Measurements from ENCODE around the gene MED27.

DNA sequence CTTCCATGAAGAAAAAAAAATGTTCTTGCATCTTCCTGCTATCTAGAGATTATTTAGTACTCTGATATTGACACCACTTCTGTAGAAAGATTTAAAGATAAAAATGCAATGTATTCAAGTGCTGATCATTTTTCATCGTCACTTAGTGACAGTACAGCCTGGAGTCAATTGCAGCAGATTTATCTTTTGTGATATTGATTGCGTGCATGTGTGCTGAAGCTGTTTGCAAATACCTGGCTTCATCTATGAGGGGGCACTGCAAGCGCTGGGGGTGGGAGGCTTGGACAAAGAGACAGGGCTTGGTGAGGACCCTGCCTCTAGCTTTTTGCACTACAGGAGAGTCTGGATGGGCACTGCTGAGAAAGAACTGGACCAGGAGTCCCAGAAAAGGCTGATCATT is 38.0 kb upstream of the MED27 start:
- TF ChIP-seq, protein P1, sequence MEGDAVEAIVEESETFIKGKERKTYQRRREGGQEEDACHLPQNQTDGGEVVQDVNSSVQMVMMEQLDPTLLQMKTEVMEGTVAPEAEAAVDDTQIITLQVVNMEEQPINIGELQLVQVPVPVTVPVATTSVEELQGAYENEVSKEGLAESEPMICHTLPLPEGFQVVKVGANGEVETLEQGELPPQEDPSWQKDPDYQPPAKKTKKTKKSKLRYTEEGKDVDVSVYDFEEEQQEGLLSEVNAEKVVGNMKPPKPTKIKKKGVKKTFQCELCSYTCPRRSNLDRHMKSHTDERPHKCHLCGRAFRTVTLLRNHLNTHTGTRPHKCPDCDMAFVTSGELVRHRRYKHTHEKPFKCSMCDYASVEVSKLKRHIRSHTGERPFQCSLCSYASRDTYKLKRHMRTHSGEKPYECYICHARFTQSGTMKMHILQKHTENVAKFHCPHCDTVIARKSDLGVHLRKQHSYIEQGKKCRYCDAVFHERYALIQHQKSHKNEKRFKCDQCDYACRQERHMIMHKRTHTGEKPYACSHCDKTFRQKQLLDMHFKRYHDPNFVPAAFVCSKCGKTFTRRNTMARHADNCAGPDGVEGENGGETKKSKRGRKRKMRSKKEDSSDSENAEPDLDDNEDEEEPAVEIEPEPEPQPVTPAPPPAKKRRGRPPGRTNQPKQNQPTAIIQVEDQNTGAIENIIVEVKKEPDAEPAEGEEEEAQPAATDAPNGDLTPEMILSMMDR (IDR thresholded peaks at IDR 0.05; ENCODE audit: borderline replicate concordance, extremely low read depth, low read length, poor library complexity, severe bottlenecking): no peak
- TF ChIP-seq EZH2 (IDR thresholded peaks at IDR 0.05; ENCODE audit: borderline replicate concordance, low read depth, low read length, severe bottlenecking): no peak

Measured in DND-41 (cell line).